ENCODE data around the gene ZNF92. TPM values are rescaled to one million over a fixed set of nuclear protein-coding genes. Genes with fewer than 3 reads are reported as not detected.
"Not testable (repeated sequence)": the region's sequence is repeated elsewhere in the genome, so short reads cannot be mapped to it uniquely, and the experiment has no call there.

ZNF92 gene
- total RNA-seq, 1 donor from 2014 or later: 6.1 TPM

DNA sequence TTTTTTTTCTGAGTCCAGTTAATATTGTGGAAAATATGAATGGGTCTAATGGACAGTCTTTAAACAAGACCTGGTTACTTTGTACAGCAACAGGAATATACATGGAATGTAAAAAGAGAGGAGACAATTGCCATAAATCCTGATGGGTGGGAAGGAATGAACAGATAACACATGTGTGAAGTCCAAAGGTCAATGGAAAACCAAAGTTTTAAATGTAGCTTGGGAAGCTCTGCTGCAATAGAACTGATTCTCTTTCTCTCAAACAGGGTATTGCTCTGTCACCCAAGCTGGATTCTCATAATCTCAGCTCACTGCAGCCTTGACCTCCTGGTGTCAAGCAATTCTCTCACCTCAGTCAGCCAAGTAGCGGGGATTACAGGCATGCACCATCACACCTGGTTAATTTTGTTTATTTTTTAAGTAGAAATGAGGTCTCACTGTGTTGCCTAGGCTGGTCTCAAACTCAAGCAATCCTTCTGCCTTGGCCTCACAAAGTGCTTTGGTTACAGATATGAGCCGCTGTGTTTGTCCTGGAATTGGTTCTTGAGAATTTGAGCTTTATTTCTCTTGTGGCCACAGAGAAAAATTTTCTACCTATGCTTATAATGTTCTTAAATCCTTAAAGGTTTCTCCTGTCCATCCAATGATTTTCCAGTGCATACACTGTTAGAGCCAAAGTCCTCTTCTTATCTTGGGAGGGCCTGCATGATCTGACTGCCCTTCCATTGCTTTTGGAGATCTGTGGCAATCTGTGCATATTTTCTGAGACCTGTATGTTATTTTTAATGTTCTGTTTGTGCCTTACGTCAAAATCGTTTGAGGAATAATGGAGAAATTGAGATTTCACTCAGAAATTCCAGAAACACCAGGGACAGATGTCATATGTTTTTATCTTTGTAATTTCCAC lies 30.7 kb upstream of the ZNF92 start:
- Histone ChIP-seq H3K4me3 (no peak overlapping the region), H3K27ac (no peak overlapping the region), H3K4me1 (no peaks in the 10 kb centered on the region), H3K27me3 (no peaks in the 10 kb centered on the region), H3K36me3 (no peaks in the 10 kb centered on the region), H3K9me3 (no peaks in the 10 kb centered on the region)
- intact Hi-C loops (cut with DNase I): no loop called here
- TF ChIP-seq CTCF (IDR thresholded peaks at IDR 0.05): no peak
- TF ChIP-seq POLR2AphosphoS5 (IDR thresholded peaks at IDR 0.05; ENCODE audit: insufficient read depth in 1 of 2, low read depth in 1 of 2): no peak
- no peak for TF ChIP-seq POLR2A (IDR thresholded peaks at IDR 0.05)
- DNase-seq (ENCODE audit: extremely low spot score in 2 of 2): no peak

GRCh38 chr7:65344541-65344940 lies 29.1 kb upstream of the ZNF92 start:
- H3K27me3 ChIP-seq; H3K4me1 ChIP-seq; H3K27ac ChIP-seq; H3K36me3 ChIP-seq; intact Hi-C loops (cut with DNase I); DNase-seq (ENCODE audit: extremely low spot score in 2 of 2); H3K4me3 ChIP-seq; H3K9me3 ChIP-seq: not testable (repeated sequence)

- Histone ChIP-seq H3K27ac (no peak overlapping the region), H3K4me1 (no peaks in the 10 kb centered on the region), H3K27me3 (no peaks in the 10 kb centered on the region), H3K4me3 (no peak overlapping the region), H3K36me3 (no peaks in the 10 kb centered on the region), H3K9me3 (no peaks in the 10 kb centered on the region)
- DNase-seq (ENCODE audit: extremely low spot score in 2 of 2): no peak
- no peak for TF ChIP-seq CTCF (IDR thresholded peaks at IDR 0.05)
- no peak for TF ChIP-seq POLR2AphosphoS5 (IDR thresholded peaks at IDR 0.05; ENCODE audit: insufficient read depth in 1 of 2, low read depth in 1 of 2)
- TF ChIP-seq POLR2A (IDR thresholded peaks at IDR 0.05): no peak
- intact Hi-C loops (cut with DNase I): no loop called here
Measured at GRCh38 chr7:65354263-65354662, 19.4 kb upstream of the ZNF92 start.

DNA sequence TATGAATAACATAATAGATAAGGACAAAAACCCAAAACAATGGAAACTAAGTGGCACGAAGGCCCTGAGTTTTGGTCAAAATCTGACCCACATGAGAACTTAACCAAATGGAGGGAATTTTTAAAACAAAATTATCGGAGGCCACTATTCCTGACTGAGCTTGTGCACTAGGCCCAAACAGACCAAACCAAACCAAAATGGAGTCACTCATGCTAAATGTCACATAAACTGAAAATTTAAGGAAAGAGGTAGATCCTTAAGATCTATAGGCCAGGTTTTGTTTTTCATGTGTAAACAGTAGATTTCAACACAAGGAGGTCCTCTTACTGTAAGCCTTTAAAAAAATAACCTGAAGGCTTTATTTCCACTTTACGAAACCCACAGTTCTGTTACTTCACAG lies 3.8 kb upstream of the ZNF92 start:
- DNase-seq (ENCODE audit: extremely low spot score in 2 of 2): no peak
- Histone ChIP-seq H3K36me3 (no peaks in the 10 kb centered on the region), H3K4me1 (peaks cover 7% of the 10 kb centered on the region), H3K27me3 (no peaks in the 10 kb centered on the region), H3K4me3 (no peak overlapping the region), H3K27ac (no peak overlapping the region), H3K9me3 (no peaks in the 10 kb centered on the region)
- TF ChIP-seq POLR2AphosphoS5 (IDR thresholded peaks at IDR 0.05; ENCODE audit: insufficient read depth in 1 of 2, low read depth in 1 of 2): no peak
- intact Hi-C loops (cut with DNase I): no loop called here

DNA sequence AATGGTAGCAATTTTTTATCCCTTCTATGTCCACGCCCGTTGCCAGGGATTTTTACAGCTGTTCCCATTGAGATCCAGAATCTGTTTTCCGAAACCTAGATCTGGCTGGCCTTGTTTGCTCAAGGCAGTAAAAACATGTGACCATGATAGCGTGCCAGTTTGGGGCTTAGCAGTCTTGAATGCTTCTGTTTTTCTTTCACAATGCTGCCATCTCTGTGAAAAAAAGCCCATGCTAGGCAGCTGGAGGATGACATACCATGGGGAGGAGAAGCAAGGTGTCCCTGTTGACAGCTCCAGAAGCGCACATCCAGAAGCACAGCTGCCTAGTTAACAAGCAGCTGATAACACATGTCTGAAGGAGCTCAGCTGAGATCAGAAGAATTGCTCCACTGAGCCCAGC lies 2.2 kb upstream of the ZNF92 start:
- intact Hi-C loops (cut with DNase I): no loop called here
- Histone ChIP-seq H3K27me3 (no peaks in the 10 kb centered on the region), H3K4me1 (peaks cover 21% of the 10 kb centered on the region), H3K36me3 (no peaks in the 10 kb centered on the region), H3K4me3 (no peak overlapping the region), H3K9me3 (no peaks in the 10 kb centered on the region), H3K27ac (no peak overlapping the region)
- TF ChIP-seq CTCF (IDR thresholded peaks at IDR 0.05) (no peak), POLR2AphosphoS5 (IDR thresholded peaks at IDR 0.05; ENCODE audit: insufficient read depth in 1 of 2, low read depth in 1 of 2) (no peak), POLR2A (IDR thresholded peaks at IDR 0.05) (no peak)
- no peak for DNase-seq (ENCODE audit: extremely low spot score in 2 of 2)

GRCh38 chr7:65379318-65379717 lies 5.7 kb downstream of the ZNF92 start:
- H3K27ac ChIP-seq: no peak overlapping the region
- H3K4me1 ChIP-seq: peaks cover 27% of the 10 kb centered on the region
- no peaks in the 10 kb centered on the region for H3K36me3 ChIP-seq
- no peak overlapping the region for H3K4me3 ChIP-seq
- no peak for DNase-seq (ENCODE audit: extremely low spot score in 2 of 2)
- no peaks in the 10 kb centered on the region for H3K27me3 ChIP-seq
- intact Hi-C loops (cut with DNase I): no loop called here
- no peak for TF ChIP-seq CTCF (IDR thresholded peaks at IDR 0.05)
- no peak for TF ChIP-seq POLR2A (IDR thresholded peaks at IDR 0.05)
- no peak for TF ChIP-seq POLR2AphosphoS5 (IDR thresholded peaks at IDR 0.05; ENCODE audit: insufficient read depth in 1 of 2, low read depth in 1 of 2)
- no peaks in the 10 kb centered on the region for H3K9me3 ChIP-seq
